ENCODE data around the gene HSD3B7.

Gene HSD3B7

DNA sequence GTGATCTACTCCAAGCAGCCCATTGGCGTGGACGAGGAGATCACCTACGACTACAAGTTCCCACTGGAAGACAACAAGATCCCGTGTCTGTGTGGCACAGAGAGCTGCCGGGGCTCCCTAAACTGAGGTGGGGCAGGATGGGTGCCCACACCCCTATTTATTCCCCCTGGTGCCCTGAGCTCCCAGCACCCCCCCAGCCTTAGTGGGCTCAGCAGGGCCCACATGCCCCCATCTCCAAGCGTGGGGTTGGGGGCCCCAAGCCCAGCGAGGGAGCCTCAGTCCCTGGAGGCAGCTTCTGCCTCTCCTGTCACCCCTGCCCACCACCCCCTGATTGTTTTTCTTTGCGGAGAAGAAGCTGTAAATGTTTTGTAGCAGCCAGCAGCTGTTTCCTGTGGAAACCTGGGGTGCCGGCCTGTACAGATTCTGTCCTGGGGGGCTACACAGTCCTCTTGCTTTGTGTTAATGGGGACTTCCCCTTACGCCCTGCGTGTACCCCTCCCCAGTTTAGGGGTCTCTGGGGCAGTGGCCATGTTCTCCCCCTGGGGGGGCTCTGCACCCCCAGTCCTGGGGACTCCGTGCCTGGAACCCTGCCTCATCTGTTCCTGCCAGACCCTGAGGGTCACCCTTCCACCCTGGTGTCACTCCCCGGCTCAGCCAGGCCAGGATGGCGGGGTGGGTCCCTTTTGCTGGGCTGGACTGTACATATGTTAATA lies 953 bp upstream of the HSD3B7 start:
- DNase-seq, result no peak

GRCh38 chr16:30985401-30986128 lies 558 bp downstream of the HSD3B7 start:
- no peak for DNase-seq

DNA sequence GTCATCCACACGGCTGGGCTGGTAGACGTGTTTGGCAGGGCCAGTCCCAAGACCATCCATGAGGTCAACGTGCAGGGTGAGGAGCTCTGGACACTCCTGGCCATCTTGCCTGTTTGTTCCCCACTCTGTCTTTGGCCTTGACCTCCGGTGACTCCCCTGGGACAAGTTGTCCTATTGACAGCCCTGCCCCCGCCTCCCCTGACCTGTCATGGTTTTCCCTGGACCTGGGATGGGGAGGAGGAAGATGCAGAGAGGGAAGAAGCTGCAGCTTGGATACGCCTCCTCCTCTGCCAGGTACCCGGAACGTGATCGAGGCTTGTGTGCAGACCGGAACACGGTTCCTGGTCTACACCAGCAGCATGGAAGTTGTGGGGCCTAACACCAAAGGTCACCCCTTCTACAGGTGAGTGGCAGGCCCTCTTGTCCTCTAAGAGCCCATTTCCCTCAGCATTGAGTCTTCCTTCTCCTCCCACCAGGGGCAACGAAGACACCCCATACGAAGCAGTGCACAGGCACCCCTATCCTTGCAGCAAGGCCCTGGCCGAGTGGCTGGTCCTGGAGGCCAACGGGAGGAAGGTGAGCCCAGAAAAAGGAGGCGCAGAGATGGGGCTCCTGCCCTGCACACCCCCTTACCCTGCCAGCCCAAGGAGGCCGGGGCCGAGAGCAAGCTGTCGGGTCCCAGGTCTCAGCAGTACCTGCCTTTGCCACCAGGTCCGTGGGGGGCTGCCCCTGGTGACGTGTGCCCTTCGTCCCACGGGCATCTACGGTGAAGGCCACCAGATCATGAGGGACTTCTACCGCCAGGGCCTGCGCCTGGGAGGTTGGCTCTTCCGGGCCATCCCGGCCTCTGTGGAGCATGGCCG lies 1.4 kb downstream of the HSD3B7 start:
- DNase-seq, result no peak

DNA sequence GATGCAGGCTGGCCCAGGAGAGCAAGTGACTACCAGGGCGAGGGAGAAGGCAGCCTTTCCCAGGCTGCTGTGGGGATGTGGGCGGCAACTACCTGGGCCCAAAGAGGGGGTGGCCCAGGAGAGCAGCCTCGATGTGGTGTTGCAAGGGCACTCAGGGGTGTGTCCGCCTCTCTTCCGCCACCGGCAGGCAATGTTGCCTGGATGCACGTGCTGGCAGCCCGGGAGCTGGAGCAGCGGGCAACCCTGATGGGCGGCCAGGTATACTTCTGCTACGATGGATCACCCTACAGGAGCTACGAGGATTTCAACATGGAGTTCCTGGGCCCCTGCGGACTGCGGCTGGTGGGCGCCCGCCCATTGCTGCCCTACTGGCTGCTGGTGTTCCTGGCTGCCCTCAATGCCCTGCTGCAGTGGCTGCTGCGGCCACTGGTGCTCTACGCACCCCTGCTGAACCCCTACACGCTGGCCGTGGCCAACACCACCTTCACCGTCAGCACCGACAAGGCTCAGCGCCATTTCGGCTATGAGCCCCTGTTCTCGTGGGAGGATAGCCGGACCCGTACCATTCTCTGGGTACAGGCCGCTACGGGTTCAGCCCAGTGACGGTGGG lies 2.7 kb downstream of the HSD3B7 start:
- no peak for DNase-seq

- DNase-seq, result no peak
Measured at GRCh38 chr16:30989469-30990047, 4.6 kb downstream of the HSD3B7 start.

GRCh38 chr16:30990105-30990504 lies 5.1 kb downstream of the HSD3B7 start:
- DNase-seq, result no peak

GRCh38 chr16:30991052-30991451 lies 6.0 kb downstream of the HSD3B7 start:
- no peak for DNase-seq

GRCh38 chr16:30992276-30992780 lies 7.3 kb downstream of the HSD3B7 start:
- no peak for DNase-seq

DNA sequence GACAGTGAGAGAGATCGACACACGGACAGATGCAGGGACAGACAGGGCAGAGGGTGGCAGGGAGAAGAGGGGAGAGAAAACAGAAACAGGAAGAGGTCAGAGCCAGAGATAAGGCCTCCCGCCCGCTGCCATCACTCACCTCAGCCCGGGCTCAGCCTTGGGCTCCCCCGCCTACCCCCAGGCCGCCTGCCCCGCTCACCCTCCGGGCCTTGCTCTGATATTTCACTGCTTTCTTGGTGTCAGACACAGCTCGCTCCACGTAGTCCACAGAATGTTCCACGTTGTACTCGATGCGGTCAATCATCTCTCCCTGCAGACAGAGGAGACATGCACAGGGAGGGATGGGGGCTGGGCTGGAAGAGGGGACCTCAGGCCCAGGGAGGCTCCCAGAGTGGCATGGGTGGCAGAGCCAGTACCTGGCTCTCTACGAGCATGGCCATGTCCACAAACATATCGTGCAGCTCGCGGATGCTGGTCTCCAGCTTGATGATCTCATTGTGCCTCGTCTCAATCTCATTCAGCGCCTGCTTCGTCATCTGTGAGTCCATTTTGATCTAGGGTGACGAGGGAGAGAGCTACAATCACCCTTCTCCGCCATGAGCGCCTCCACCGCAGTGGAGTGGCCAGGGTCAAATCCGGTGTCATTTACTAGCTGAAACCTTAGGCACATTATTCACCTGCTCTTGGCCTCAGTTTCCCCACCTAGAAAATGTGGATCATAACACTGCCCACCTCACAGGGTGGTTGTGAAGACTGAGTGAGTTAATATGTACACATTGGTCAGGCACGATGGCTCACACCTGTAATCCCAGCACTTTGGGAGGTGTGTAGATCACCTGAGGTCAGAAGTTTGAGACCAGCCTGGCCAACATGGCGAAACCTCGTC lies 8.2 kb downstream of the HSD3B7 start:
- no peak for DNase-seq

DNA sequence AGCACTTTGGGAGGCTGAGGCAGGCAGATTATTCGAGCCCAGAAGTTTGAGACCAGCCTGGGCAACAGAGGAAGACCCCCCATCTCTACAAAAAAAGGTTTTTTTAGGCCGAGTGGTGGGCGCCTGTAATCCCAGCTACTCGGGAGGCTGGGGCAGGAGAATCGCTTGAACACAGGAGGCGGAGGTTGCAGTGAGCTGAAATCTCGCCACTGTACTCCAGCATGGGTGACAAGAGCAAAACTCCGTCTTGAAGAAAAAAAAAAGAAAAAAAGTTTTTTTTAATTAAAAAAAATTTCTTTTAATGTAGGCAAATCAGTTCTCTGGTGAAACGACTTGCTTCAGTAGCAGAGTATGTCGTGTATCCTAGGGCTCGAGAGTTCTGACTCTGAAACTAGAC lies 10.9 kb downstream of the HSD3B7 start:
- DNase-seq, result no peak

DNA sequence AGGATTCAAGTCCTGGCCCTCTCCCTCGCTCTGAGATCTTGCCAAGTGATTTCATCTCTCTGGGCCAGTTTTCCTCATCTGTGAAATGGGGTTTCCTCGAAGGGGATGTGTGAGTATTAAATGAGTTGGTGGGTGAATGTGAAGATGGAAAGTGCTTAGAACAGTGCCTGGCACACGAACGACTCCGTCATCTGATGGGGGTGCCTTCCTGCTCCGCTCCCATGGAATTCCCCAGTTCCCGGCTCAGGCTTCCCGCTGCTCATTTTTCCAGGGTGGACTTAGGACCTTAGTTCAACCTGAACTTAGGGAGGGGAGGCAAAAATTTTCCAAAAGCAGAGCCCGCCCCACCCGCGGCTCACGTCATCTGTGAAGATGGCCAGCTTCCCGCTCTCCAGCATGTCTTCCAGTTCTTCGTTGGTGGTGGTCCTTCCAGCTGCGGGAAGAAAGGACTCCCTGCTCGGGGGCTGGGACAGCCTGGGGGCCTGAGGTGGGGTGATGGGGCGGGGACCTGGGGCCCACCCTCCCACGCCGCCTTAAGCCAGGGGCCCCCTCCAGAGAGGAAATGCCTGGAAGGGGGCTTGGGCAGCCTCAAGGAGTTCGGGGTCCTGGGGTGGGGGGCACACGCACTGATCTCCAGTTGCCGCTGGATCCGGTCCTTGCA lies 11.4 kb downstream of the HSD3B7 start:
- no peak for DNase-seq

DNA sequence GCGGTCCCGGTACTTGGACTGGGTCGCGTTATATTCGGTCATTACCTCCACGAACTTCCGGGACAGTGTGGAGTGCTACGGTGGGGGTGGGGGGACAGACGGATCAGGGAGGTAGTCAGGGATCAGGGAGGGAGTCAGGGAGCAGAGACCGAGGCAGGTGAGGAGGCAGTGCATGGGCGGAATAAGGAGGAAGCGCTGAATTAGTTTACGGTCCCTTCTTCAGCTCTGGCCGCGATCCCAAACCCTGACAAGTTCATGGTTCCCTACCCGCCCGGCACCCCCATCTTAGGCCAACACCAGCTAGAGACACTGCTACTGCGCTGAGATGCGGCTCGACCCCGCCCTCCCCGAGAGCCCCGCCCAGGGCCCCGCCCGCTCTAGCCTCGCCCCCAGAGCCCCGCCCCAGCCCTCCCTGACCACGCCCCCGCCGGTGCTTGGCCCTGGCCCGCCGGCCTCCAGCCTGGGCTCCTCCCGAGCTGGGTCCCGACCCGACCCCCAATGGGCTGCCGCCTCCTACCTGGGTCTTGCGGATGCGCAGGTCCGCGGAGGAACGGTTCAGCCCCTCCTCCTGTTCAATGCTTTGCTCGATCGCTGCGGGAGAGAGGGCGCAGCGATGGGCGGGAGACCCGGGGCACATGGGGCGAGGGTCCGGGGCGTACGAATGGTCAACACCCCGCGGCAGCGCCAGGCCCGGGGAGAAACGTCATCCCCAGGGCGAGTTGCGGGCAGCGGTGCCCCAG lies 12.1 kb downstream of the HSD3B7 start:
- DNase-seq, result peak; percentile 88

DNA sequence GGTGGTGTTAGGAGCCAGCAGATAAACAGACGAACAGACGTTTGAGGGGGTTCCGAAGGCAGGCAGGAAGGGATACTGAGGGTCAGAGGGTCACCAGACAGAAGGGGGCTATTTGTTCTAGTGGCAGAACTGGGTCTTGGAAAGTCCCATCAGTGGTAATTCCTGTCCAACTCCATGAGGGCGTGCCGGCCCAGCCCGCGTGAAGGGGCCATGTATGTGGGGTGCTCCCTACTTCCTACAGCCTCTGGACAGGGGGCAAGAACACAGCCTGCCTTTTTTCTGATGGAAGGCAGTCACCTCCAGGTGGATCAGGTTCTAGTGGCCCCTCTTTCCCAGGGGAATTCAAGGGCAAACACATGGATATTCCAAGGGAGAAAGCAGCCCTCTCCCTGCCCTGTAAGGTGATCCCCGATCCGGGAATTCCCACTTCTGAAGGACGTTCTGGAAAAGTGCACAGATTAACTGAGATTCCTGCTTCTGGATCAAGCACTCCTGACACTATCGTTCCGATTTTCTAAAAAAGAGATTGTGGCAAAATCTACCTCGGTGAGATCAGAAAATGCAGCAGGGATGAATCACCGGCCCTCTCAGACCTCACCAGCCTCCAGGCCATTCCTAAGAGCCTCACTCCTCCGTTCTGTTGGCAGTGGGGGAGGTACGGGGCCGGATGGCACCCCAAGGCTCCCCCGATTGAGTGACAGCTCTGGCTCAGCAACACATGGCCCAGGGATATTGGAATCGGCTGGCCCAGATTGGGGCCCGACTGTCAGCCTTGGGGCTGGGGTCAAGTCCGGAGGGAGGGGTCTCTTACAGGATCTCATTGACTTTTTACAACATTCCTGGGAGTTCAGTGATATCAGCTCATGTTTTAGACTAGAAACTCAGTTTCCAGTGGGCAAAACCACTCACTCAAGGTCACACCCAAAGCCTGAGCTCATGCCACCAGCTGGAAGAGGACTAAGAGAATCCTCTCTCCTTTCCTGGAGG lies 13.0 kb downstream of the HSD3B7 start:
- no peak for DNase-seq

GRCh38 chr16:30998852-30999761 lies 14.1 kb downstream of the HSD3B7 start:
- DNase-seq, result no peak

DNA sequence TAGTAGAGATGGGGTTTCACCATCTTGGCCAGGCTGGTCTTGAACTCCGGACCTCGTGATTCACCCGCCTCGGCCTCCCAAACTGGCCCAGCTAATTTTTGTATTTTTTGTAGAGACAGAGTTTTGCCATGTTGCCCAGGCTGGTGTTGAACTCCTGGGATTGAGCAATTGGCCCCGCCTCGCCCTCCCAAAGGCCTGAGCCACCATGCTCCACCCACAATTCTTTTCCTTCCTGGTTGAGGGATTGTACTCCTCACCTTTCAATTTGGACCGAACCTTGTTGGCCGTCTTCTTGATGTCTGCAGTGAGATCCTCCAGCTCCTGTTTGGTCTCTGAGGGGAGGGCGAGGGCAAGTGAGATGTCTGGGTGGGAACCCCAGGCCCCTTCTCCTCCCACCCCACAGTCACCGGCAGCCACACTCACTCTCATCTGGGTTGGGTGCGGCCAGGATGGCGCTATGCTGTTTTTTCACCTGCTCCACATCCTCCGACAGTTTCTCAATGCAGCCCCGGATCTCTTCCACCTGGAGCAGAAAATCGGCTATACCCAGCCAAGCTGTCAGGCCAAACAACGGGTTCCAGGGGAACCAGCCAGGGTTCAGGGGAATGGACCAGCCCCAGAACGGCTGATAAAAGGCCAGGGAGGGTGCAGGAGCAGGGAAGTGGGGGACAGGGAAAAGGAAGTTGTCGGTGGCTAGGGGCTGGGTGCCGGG lies 15.8 kb downstream of the HSD3B7 start:
- DNase-seq, result no peak

DNA sequence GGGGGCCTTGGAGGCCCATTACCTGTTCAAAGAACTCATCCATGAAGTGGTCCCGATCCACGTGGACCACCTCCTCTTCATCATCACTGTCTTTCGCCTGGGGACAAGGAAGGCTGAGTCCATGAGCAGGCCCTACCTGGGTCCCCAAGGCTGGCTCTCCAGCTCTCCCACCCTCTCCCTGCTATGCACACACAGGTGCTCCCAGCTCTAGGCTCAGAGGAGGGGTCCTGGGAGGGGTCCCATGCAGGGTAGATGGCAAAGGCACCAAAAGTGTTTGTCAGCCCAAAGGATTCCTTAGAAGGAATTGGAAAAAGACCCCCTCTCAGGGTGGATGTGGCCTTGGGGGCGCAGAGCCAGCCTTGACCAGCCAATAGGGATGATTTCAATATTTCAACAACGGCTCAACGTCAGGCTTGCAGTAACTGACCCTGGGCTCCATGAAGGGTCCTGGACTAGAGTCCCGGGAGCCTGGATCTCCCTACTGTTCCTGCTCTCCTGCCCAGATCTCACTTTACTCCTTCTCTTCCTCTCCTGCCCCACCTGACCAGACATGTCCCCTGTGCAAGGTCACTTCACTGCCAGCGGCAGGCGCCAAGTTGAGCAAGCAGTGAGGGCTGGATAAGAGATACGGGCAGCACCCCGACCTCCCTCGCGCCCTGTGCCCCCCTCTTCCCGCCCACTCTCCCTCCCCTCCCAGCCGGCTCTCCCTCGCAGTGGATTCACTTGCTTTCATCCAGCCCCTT lies 16.7 kb downstream of the HSD3B7 start:
- DNase-seq, result no peak

Data from activated CD4-positive, alpha-beta T cell treated with anti-CD3 and anti-CD28 coated beads, Interleukin-10, Interleukin-2, amounts not matched to agents 100 ng/mL and 50 ng/mL, durations not matched to agents 16 hours and 8 hours (primary cell).